HK-2 (cell line): ENCODE results near the gene USP22.

Experiments used
- DNase-seq: peaks from one replicate; pipeline ENCODE4 v3.0.0-alpha.2; 2018; ENCODE audit not compliant: unreplicated experiment

USP22 gene

GRCh38 chr17:21001111-21001812, 41.5 kb downstream of the USP22 start:
- no peak for DNase-seq

- no peak for DNase-seq
These were observed 42.8 kb downstream of the USP22 start for GRCh38 chr17:20999841-21000532.

- DNase-seq: no peak
These were observed 43.7 kb downstream of the USP22 start for GRCh38 chr17:20999044-20999573.

GRCh38 chr17:20998571-20999043, 44.2 kb downstream of the USP22 start:
- DNase-seq: no peak

GRCh38 chr17:20997711-20998570, 44.9 kb downstream of the USP22 start:
- peak; percentile 28 for DNase-seq

- no peak for DNase-seq
These were observed 45.8 kb downstream of the USP22 start for GRCh38 chr17:20996724-20997615.

- DNase-seq: no peak
These were observed 46.7 kb downstream of the USP22 start for GRCh38 chr17:20995873-20996723.

GRCh38 chr17:20995164-20995872, 47.5 kb downstream of the USP22 start:
- DNase-seq: no peak

- no peak for DNase-seq
These were observed 48.0 kb downstream of the USP22 start for GRCh38 chr17:20994779-20995149.

- DNase-seq: no peak
These were observed 48.7 kb downstream of the USP22 start for GRCh38 chr17:20993863-20994778.

GRCh38 chr17:20992987-20993862, 49.6 kb downstream of the USP22 start:
- DNase-seq: peak; percentile 60

GRCh38 chr17:20992416-20992815, 50.4 kb downstream of the USP22 start:
- DNase-seq: no peak

GRCh38 chr17:20991276-20992037, 51.4 kb downstream of the USP22 start:
- DNase-seq: no peak

- DNase-seq: no peak
These were observed 52.6 kb downstream of the USP22 start for GRCh38 chr17:20989991-20990855.

- no peak for DNase-seq
These were observed 53.3 kb downstream of the USP22 start for GRCh38 chr17:20989481-20989880.

GRCh38 chr17:20988896-20989295, 53.9 kb downstream of the USP22 start:
- no peak for DNase-seq
